ENCODE results near the gene HELZ2. TPM values are rescaled to one million over a fixed set of nuclear protein-coding genes. Genes with fewer than 3 reads are reported as not detected.

The HELZ2 gene
- total and polyA plus RNA-seq, 10 of the 15 experiments (the other 5 are each of a cell fraction or from before 2014, with no cell fraction given): 0.05 to 33.3 (median 6.2) TPM

- TF ChIP-seq, protein P1, sequence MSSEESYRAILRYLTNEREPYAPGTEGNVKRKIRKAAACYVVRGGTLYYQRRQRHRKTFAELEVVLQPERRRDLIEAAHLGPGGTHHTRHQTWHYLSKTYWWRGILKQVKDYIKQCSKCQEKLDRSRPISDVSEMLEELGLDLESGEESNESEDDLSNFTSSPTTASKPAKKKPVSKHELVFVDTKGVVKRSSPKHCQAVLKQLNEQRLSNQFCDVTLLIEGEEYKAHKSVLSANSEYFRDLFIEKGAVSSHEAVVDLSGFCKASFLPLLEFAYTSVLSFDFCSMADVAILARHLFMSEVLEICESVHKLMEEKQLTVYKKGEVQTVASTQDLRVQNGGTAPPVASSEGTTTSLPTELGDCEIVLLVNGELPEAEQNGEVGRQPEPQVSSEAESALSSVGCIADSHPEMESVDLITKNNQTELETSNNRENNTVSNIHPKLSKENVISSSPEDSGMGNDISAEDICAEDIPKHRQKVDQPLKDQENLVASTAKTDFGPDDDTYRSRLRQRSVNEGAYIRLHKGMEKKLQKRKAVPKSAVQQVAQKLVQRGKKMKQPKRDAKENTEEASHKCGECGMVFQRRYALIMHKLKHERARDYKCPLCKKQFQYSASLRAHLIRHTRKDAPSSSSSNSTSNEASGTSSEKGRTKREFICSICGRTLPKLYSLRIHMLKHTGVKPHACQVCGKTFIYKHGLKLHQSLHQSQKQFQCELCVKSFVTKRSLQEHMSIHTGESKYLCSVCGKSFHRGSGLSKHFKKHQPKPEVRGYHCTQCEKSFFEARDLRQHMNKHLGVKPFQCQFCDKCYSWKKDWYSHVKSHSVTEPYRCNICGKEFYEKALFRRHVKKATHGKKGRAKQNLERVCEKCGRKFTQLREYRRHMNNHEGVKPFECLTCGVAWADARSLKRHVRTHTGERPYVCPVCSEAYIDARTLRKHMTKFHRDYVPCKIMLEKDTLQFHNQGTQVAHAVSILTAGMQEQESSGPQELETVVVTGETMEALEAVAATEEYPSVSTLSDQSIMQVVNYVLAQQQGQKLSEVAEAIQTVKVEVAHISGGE (CRISPR knock-in tag; IDR thresholded peaks at IDR 0.05): no peak
- TF ChIP-seq, protein P2, sequence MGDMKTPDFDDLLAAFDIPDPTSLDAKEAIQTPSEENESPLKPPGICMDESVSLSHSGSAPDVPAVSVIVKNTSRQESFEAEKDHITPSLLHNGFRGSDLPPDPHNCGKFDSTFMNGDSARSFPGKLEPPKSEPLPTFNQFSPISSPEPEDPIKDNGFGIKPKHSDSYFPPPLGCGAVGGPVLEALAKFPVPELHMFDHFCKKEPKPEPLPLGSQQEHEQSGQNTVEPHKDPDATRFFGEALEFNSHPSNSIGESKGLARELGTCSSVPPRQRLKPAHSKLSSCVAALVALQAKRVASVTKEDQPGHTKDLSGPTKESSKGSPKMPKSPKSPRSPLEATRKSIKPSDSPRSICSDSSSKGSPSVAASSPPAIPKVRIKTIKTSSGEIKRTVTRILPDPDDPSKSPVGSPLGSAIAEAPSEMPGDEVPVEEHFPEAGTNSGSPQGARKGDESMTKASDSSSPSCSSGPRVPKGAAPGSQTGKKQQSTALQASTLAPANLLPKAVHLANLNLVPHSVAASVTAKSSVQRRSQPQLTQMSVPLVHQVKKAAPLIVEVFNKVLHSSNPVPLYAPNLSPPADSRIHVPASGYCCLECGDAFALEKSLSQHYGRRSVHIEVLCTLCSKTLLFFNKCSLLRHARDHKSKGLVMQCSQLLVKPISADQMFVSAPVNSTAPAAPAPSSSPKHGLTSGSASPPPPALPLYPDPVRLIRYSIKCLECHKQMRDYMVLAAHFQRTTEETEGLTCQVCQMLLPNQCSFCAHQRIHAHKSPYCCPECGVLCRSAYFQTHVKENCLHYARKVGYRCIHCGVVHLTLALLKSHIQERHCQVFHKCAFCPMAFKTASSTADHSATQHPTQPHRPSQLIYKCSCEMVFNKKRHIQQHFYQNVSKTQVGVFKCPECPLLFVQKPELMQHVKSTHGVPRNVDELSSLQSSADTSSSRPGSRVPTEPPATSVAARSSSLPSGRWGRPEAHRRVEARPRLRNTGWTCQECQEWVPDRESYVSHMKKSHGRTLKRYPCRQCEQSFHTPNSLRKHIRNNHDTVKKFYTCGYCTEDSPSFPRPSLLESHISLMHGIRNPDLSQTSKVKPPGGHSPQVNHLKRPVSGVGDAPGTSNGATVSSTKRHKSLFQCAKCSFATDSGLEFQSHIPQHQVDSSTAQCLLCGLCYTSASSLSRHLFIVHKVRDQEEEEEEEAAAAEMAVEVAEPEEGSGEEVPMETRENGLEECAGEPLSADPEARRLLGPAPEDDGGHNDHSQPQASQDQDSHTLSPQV (IDR thresholded peaks at IDR 0.05): no peak
- TF ChIP-seq ETV6 (conservative IDR thresholded peaks at IDR 0.05 in 1 of 2, IDR thresholded peaks at IDR 0.05 in 1 of 2; ENCODE audit: borderline replicate concordance in 1 of 2, low read depth in 1 of 2) (no peak), HDAC6 (IDR thresholded peaks at IDR 0.05; ENCODE audit: unreplicated experiment) (no peak), NR2C1 (IDR thresholded peaks at IDR 0.05) (no peak), BACH1 (IDR thresholded peaks at IDR 0.05; ENCODE audit: borderline replicate concordance) (no peak), EED (IDR thresholded peaks at IDR 0.05; ENCODE audit: low read depth) (no peak), ATF2 (IDR thresholded peaks at IDR 0.05; ENCODE audit: low read length) (no peak), MLLT1 (IDR thresholded peaks at IDR 0.05) (no peak), MTA2 (IDR thresholded peaks at IDR 0.05; ENCODE audit: low read depth) (no peak), POLR2AphosphoS2 (IDR thresholded peaks at IDR 0.05; ENCODE audit: low read depth, low read length) (no peak), PRDM15 (CRISPR knock-in tag; IDR thresholded peaks at IDR 0.05) (no peak)
Measured at GRCh38 chr20:63592661-63593060, 18.6 kb upstream of the HELZ2 start (continued).

All from GM12878 (cell line).